Neuronal stem cell (in vitro differentiated cells): ENCODE measurements around the gene MCC.

Experiments used
- DNase-seq: peaks from one replicate; pipeline ENCODE4 v3.0.0-alpha.2; 2013; ENCODE audit warnings: low spot score
- H2AFZ ChIP-seq: one replicate; pipeline ENCODE4 v1.6.1; 2013; ENCODE audit warnings: mild to moderate bottlenecking, low read length, inconsistent platforms
- H2AK5ac ChIP-seq: 2 replicates; pipeline ENCODE4 v1.6.1; 2013; ENCODE audit warnings: low read depth, mild to moderate bottlenecking, inconsistent platforms, low read length, moderate library complexity, mixed read lengths
- H2BK120ac ChIP-seq: 2 replicates; pipeline ENCODE4 v1.6.1; 2013; ENCODE audit warnings: low read depth, mild to moderate bottlenecking, inconsistent platforms, low read length, moderate library complexity, mixed read lengths
- H2BK12ac ChIP-seq: one replicate; pipeline ENCODE4 v1.6.1; 2013; ENCODE audit warnings: low read length, inconsistent platforms
- H2BK15ac ChIP-seq: 2 replicates; pipeline ENCODE4 v1.6.1; 2013; ENCODE audit warnings: mild to moderate bottlenecking, low read length, inconsistent platforms, mixed read lengths
- H2BK5ac ChIP-seq: one replicate; pipeline ENCODE4 v1.6.1; 2013; ENCODE audit warnings: inconsistent platforms, mild to moderate bottlenecking, low read length, moderate library complexity
- H3K14ac ChIP-seq: one replicate; pipeline ENCODE4 v1.6.1; 2013; ENCODE audit warnings: low read length, inconsistent platforms
- H3K18ac ChIP-seq: 2 replicates; pipeline ENCODE4 v1.6.1; 2013; ENCODE audit warnings: low read length, inconsistent platforms
- H3K23ac ChIP-seq: 2 replicates; pipeline ENCODE4 v1.6.1; 2013; ENCODE audit warnings: low read depth, mild to moderate bottlenecking, mixed read lengths, low read length, inconsistent platforms; ENCODE audit not compliant: poor library complexity
- H3K27ac ChIP-seq: replicated peaks from 3 replicates; pipeline ENCODE4 v1.5.1; 2013; ENCODE audit warnings: low read length, inconsistent platforms
- H3K27me3 ChIP-seq, 3 experiments: 2 replicates each; pipeline ENCODE4 v1.6.1; 2013; ENCODE audit warnings: low read length in 3 of 3, mild to moderate bottlenecking in 2 of 3, inconsistent platforms in 1 of 3, low read depth in 1 of 3, mixed read lengths in 1 of 3, moderate library complexity in 1 of 3; ENCODE audit not compliant: control insufficient read depth in 3 of 3, insufficient read depth in 3 of 3
- H3K36me3 ChIP-seq, 2 donors: replicated peaks in 1 of 2; 2 replicates each; pipeline ENCODE4 v1.6.1; 2013; ENCODE audit warnings: low read length in 2 of 2; ENCODE audit not compliant: control insufficient read depth in 2 of 2, insufficient read depth in 2 of 2
- H3K4ac ChIP-seq: 2 replicates; pipeline ENCODE4 v1.6.1; 2013; ENCODE audit warnings: inconsistent platforms, mild to moderate bottlenecking, low read length, moderate library complexity
- H3K4me1 ChIP-seq, 2 donors: 1 replicate in 1 of 2; 2 replicates in 1 of 2; pipeline ENCODE4 v1.6.1; 2013; ENCODE audit warnings: low read length in 2 of 2, low read depth in 1 of 2; ENCODE audit not compliant: control insufficient read depth in 2 of 2, insufficient read depth in 1 of 2
- H3K4me2 ChIP-seq: one replicate; pipeline ENCODE4 v1.6.1; 2013; ENCODE audit warnings: mild to moderate bottlenecking, low read length, inconsistent platforms; ENCODE audit not compliant: insufficient read depth, poor library complexity, severe bottlenecking
- H3K4me3 ChIP-seq, 2 donors: 2 replicates each; pipeline ENCODE4 v1.5.1; 2013; ENCODE audit warnings: low read length in 2 of 2, mild to moderate bottlenecking in 2 of 2, inconsistent platforms in 1 of 2, moderate library complexity in 1 of 2
- H3K79me1 ChIP-seq: one replicate; pipeline ENCODE4 v1.6.1; 2013; ENCODE audit warnings: low read depth, mild to moderate bottlenecking, inconsistent platforms, low read length, moderate library complexity
- H3K9ac ChIP-seq: one replicate; pipeline ENCODE4 v1.6.1; 2013; ENCODE audit warnings: mild to moderate bottlenecking, low read depth, low read length, inconsistent platforms; ENCODE audit not compliant: poor library complexity
- H3K9me3 ChIP-seq, 2 donors: replicated peaks in 1 of 2; 2 replicates each; pipeline versions ENCODE3 to v1.6.1; 2013; ENCODE audit warnings: low read length in 2 of 2, mild to moderate bottlenecking in 2 of 2, inconsistent platforms in 1 of 2, low read depth in 1 of 2, mixed read lengths in 1 of 2, moderate library complexity in 1 of 2; ENCODE audit not compliant: control insufficient read depth in 2 of 2, insufficient read depth in 1 of 2
- H4K8ac ChIP-seq: one replicate; pipeline ENCODE4 v1.6.1; 2013; ENCODE audit warnings: low read depth, mild to moderate bottlenecking, inconsistent platforms, low read length, moderate library complexity
- H4K91ac ChIP-seq: one replicate; pipeline ENCODE4 v1.6.1; 2013; ENCODE audit warnings: low read length, low read depth, mild to moderate bottlenecking, inconsistent platforms; ENCODE audit not compliant: poor library complexity
- WGBS, 2 donors: extraction: QIAGEN DNeasy Blood & Tissue Kit; methylation state at CpG; one replicate each; pipeline ENCODE4 v1.1.7; 2013; ENCODE audit warnings: missing lambda C conversion rate in 2 of 2, mixed read lengths in 1 of 2; ENCODE audit not compliant: insufficient read length in 2 of 2, insufficient replicate concordance in 1 of 2; ENCODE audit errors: extremely low coverage in 2 of 2; 5-methylcytosine and 5-hydroxymethylcytosine counted together

The MCC gene

DNA sequence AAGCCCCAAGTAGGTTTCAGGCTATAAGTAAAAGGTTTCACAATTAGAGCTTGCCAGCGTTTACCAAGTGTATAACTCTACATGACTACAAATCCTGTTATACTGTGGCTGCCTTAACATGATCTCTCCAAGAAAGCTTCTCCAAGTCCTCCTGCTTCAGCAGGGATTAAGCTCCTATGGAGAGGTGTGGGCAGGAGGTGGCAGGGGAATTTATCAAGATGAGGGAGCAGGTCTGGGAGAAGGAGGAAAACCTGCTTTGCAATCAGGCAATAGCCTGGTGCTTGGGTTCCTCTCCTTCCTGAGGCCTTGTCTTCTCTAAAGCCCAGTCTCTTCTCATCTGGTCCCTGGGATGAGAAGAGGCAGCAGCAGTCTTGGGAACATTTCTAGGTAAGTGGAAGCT, 188.7 kb downstream of the MCC start:
- WGBS, 2 donors = no CpG with 5 or more reads among the region's 1 CpG
- Histone ChIP-seq H2AFZ (no peak overlapping the region), H3K4me2 (no peak overlapping the region)

DNA sequence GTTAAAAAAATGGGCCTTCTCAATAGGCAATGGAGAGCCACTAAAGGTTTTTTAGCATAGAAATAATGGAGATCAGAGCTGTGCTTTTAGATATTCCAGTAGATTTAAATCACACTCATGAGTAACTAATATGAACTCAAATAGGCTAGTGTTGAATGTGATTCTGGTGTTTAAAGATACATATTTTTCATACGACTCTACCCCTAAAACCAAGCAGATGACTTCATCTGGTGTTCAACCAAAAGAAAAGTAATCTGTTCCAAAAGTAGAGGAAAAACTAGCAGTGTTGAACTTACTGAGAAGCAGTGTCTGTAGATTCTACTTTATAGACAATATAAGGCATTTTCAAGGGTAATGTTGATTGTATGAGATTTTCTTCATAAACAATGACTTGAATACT, 191.6 kb downstream of the MCC start:
- H4K8ac ChIP-seq = no peak overlapping the region
- H3K4ac ChIP-seq = no peak overlapping the region
- no peak overlapping the region for H2AFZ ChIP-seq
- no peak overlapping the region for H3K18ac ChIP-seq
- H3K23ac ChIP-seq = no peak overlapping the region
- H3K36me3 ChIP-seq = no peaks in the 10 kb centered on the region
- no peak overlapping the region for H2BK120ac ChIP-seq
- no peaks in the 10 kb centered on the region for H3K9me3 ChIP-seq
- no peak overlapping the region for H2BK12ac ChIP-seq
- H3K4me1 ChIP-seq = peaks cover 13 to 16% of the 10 kb centered on the region in 2 donors
- no peak overlapping the region for H2BK5ac ChIP-seq
- peaks cover 0 to 20% (median 0%) of the 10 kb centered on the region in 3 experiments for H3K27me3 ChIP-seq
- no peak overlapping the region for H3K4me3 ChIP-seq
- H4K91ac ChIP-seq = no peak overlapping the region
- no peak overlapping the region for H2AK5ac ChIP-seq
- no peak overlapping the region for H3K14ac ChIP-seq
- no peak for DNase-seq
- no peak overlapping the region for H3K9ac ChIP-seq
- no peak overlapping the region for H3K4me2 ChIP-seq
- H3K27ac ChIP-seq = no peak overlapping the region
- H2BK15ac ChIP-seq = no peak overlapping the region
- no peaks in the 10 kb centered on the region for H3K79me1 ChIP-seq
- no CpG with 5 or more reads among the region's 1 CpG for WGBS, 2 donors

More for the DNA sequence above, 188.7 kb downstream of the MCC start:
- H3K79me1 ChIP-seq = no peaks in the 10 kb centered on the region
- no peak overlapping the region for H3K27ac ChIP-seq
- H3K4me1 ChIP-seq = peaks cover 3% of the 10 kb centered on the region in 2 donors
- H3K4ac ChIP-seq = no peak overlapping the region
- no peak overlapping the region for H3K23ac ChIP-seq
- H2BK5ac ChIP-seq = no peak overlapping the region
- no peak overlapping the region for H4K91ac ChIP-seq
- no peak for DNase-seq
- H3K18ac ChIP-seq = no peak overlapping the region
- no peaks in the 10 kb centered on the region for H3K9me3 ChIP-seq
- H3K36me3 ChIP-seq = no peaks in the 10 kb centered on the region
- H3K4me3 ChIP-seq = no peak overlapping the region
- H2BK12ac ChIP-seq = no peak overlapping the region
- no peak overlapping the region for H4K8ac ChIP-seq
- no peak overlapping the region for H3K14ac ChIP-seq
- no peak overlapping the region for H2BK15ac ChIP-seq
- no peak overlapping the region for H2AK5ac ChIP-seq
- no peak overlapping the region for H2BK120ac ChIP-seq
- H3K9ac ChIP-seq = no peak overlapping the region
- peaks cover 0 to under 1% (median 0%) of the 10 kb centered on the region in 3 experiments for H3K27me3 ChIP-seq

DNA sequence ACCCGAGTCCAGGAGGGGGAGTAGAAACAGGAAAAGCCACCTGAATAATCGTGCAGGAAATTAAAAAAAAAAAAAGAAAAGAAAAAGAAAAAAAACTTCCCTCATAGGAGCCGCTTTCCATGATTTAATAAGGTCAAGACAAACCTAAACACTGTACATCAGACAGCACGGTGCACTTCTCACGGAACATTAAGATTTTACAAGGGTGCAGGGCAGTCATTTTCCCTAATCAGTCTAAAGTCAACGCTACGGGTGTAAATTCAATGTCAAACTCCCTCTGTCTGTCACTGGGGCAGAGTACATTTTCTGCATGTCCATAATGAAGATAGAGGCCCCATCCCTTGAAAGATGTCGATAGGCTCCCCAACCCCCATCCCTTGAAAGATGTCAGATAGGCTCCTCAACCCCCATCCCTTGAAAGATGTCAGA, 193.1 kb downstream of the MCC start:
- no peak overlapping the region for H2BK12ac ChIP-seq
- no peak overlapping the region for H3K4ac ChIP-seq
- H4K91ac ChIP-seq = no peak overlapping the region
- H3K4me3 ChIP-seq = peak overlapping the region in 1 of 2 donors; percentile 58
- no peak overlapping the region for H3K23ac ChIP-seq
- no peak overlapping the region for H3K14ac ChIP-seq
- H3K9ac ChIP-seq = no peak overlapping the region
- no peaks in the 10 kb centered on the region for H3K9me3 ChIP-seq
- peaks cover 13 to 16% of the 10 kb centered on the region in 2 donors for H3K4me1 ChIP-seq
- no peak overlapping the region for H2BK5ac ChIP-seq
- no peaks in the 10 kb centered on the region for H3K36me3 ChIP-seq
- DNase-seq = no peak
- H3K27ac ChIP-seq = no peak overlapping the region
- H2BK120ac ChIP-seq = no peak overlapping the region
- no peak overlapping the region for H2BK15ac ChIP-seq
- H2AFZ ChIP-seq = peak overlapping the region; percentile 95
- no peak overlapping the region for H4K8ac ChIP-seq
- no peak overlapping the region for H2AK5ac ChIP-seq
- peaks cover 0 to 20% (median 0%) of the 10 kb centered on the region in 3 experiments for H3K27me3 ChIP-seq
- no peaks in the 10 kb centered on the region for H3K79me1 ChIP-seq
- whole genome bisulfite sequencing, 2 donors = no CpG with 5 or more reads among the region's 8 CpGs
- no peak overlapping the region for H3K4me2 ChIP-seq
- no peak overlapping the region for H3K18ac ChIP-seq

DNA sequence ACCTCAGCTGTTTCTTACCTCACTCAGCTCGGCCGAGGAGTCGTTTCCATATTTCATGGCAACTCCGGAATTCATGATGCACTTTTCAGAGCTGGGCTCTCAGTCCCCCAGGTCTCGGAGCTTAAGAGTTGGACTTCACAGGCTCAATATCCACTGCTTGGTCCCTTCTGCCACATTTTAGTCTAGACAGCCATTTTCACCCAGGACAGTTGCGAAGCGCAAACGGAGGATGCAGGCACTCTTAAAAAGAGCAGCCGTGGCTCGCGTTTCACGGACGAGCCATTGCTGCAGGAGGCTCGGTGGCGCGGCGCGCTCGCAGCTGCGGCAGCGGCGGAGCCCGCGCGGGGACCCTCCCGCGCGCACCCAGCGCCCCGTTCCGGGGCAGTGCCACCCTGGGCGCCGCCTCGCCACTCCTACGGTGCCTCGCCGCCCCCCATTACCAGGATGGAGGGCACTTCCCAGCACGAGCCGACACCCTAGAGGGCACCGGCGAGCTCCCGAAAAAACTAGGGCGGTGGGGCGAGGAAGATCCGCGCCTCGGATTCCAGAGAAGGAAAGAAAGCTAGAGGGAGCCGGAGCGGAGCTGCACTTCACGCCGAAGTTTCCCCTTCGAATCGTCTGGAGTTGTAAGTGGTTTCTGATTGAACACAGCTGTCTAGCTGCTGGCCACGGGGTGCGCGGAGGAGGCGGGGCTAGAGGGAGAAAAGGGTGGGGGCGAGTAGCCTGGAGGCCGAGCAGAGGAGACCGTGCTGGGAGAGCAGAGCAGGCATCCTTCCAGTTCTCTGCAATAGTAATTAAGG, 193.7 kb downstream of the MCC start:
- Histone ChIP-seq H3K4me2 (peak overlapping the region; percentile 82), H3K14ac (no peak overlapping the region), H4K8ac (no peak overlapping the region), H3K9me3 (no peaks in the 10 kb centered on the region), H3K4me3 (peak overlapping the region; percentile 58 to 84), H3K23ac (no peak overlapping the region), H3K27me3 (peaks cover 0 to 20% (median 0%) of the 10 kb centered on the region in 3 experiments), H3K9ac (peak overlapping the region; percentile 65), H3K18ac (peak overlapping the region; percentile 33), H3K36me3 (no peaks in the 10 kb centered on the region), H2BK5ac (no peak overlapping the region), H2BK12ac (no peak overlapping the region), H3K79me1 (no peaks in the 10 kb centered on the region), H2BK15ac (no peak overlapping the region), H3K4me1 (peaks cover 13 to 18% of the 10 kb centered on the region in 2 donors), H2AFZ (peak overlapping the region; percentile 95), H2AK5ac (no peak overlapping the region), H3K27ac (no peak overlapping the region), H3K4ac (no peak overlapping the region), H4K91ac (no peak overlapping the region), H2BK120ac (no peak overlapping the region)
- no CpG with 5 or more reads among the region's 60 CpGs for WGBS, 2 donors
- peak; percentile 67 for DNase-seq
